Measurements from ENCODE around the gene RTN4R. TPM values are rescaled to one million over a fixed set of nuclear protein-coding genes. Genes with fewer than 3 reads are reported as not detected.

RTN4R gene
- total and polyA plus RNA-seq, 2 of the 13 experiments (the other 11 are each of a cell fraction or from before 2014, with no cell fraction given) = 0.22 to 0.77 TPM

DNA sequence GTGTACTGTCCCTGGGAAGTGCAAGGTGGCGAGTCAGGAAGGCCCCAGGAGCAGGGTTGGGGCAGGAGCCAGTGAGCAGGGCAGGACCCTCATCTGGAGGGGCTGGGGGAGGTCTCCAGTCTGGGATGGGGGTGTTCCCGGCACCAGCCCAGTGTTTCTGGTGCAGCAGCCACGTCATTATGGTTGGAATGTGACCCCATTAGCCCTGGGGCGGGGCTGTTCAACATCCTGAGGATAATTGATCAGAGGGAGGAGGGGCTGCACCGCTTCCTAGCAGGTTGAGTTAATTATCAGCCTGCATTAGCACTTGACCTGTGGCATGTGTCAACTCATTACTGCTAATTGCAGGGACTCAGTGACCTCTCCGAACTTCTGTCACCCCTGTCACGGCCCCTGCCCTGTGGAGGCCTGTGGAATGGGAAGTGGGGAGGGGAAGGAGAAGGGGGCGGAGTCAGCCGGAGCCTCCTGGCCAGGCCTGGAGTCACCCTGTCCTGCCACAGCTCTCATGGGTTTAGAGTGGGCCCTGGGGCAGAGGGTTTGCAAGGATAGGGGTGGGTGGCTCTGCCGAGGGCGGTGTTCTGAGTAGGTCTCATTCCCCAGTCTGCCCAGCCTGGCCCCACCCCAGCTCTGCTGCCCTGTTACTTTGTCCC, 64.4 kb downstream of the RTN4R start (continued):
- TF ChIP-seq, protein P1, sequence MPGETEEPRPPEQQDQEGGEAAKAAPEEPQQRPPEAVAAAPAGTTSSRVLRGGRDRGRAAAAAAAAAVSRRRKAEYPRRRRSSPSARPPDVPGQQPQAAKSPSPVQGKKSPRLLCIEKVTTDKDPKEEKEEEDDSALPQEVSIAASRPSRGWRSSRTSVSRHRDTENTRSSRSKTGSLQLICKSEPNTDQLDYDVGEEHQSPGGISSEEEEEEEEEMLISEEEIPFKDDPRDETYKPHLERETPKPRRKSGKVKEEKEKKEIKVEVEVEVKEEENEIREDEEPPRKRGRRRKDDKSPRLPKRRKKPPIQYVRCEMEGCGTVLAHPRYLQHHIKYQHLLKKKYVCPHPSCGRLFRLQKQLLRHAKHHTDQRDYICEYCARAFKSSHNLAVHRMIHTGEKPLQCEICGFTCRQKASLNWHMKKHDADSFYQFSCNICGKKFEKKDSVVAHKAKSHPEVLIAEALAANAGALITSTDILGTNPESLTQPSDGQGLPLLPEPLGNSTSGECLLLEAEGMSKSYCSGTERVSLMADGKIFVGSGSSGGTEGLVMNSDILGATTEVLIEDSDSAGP (CRISPR knock-in tag; IDR thresholded peaks at IDR 0.05; ENCODE audit: borderline replicate concordance) = peak; percentile 58; the same call in 1 of the 2 replicates
- peak; percentile 41; the same call in 1 of the 2 replicates for TF ChIP-seq HDAC1 (CRISPR knock-in tag; IDR thresholded peaks at IDR 0.05)
- TF ChIP-seq POLR2A (IDR thresholded peaks at IDR 0.05; ENCODE audit: insufficient read depth in 1 of 2, low read depth in 2 of 2, low read length in 2 of 2) = no peak
- no peak for TF ChIP-seq NCOA1 (CRISPR knock-in tag; IDR thresholded peaks at IDR 0.05)
- 0 out of 2 replicates have a peak, but pooled peaks have one; percentile 33 for TF ChIP-seq RARA (CRISPR knock-in tag; IDR thresholded peaks at IDR 0.05)
- TF ChIP-seq, protein P2, sequence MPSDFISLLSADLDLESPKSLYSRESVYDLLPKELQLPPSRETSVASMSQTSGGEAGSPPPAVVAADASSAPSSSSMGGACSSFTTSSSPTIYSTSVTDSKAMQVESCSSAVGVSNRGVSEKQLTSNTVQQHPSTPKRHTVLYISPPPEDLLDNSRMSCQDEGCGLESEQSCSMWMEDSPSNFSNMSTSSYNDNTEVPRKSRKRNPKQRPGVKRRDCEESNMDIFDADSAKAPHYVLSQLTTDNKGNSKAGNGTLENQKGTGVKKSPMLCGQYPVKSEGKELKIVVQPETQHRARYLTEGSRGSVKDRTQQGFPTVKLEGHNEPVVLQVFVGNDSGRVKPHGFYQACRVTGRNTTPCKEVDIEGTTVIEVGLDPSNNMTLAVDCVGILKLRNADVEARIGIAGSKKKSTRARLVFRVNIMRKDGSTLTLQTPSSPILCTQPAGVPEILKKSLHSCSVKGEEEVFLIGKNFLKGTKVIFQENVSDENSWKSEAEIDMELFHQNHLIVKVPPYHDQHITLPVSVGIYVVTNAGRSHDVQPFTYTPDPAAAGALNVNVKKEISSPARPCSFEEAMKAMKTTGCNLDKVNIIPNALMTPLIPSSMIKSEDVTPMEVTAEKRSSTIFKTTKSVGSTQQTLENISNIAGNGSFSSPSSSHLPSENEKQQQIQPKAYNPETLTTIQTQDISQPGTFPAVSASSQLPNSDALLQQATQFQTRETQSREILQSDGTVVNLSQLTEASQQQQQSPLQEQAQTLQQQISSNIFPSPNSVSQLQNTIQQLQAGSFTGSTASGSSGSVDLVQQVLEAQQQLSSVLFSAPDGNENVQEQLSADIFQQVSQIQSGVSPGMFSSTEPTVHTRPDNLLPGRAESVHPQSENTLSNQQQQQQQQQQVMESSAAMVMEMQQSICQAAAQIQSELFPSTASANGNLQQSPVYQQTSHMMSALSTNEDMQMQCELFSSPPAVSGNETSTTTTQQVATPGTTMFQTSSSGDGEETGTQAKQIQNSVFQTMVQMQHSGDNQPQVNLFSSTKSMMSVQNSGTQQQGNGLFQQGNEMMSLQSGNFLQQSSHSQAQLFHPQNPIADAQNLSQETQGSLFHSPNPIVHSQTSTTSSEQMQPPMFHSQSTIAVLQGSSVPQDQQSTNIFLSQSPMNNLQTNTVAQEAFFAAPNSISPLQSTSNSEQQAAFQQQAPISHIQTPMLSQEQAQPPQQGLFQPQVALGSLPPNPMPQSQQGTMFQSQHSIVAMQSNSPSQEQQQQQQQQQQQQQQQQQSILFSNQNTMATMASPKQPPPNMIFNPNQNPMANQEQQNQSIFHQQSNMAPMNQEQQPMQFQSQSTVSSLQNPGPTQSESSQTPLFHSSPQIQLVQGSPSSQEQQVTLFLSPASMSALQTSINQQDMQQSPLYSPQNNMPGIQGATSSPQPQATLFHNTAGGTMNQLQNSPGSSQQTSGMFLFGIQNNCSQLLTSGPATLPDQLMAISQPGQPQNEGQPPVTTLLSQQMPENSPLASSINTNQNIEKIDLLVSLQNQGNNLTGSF (CRISPR knock-in tag; IDR thresholded peaks at IDR 0.05) = no peak
- no peak for TF ChIP-seq ZSCAN9 (CRISPR knock-in tag; IDR thresholded peaks at IDR 0.05; ENCODE audit: borderline replicate concordance)
- no peak for TF ChIP-seq PTBP1 (IDR thresholded peaks at IDR 0.05; ENCODE audit: low read depth, low read length, poor library complexity, severe bottlenecking)
- no peak for TF ChIP-seq MAFK (conservative IDR thresholded peaks at IDR 0.05 in 1 of 2, IDR thresholded peaks at IDR 0.05 in 1 of 2; ENCODE audit: low read length in 2 of 2)
- no peak for TF ChIP-seq ZNF296 (CRISPR knock-in tag; conservative IDR thresholded peaks at IDR 0.05)
- TF ChIP-seq, protein P3, sequence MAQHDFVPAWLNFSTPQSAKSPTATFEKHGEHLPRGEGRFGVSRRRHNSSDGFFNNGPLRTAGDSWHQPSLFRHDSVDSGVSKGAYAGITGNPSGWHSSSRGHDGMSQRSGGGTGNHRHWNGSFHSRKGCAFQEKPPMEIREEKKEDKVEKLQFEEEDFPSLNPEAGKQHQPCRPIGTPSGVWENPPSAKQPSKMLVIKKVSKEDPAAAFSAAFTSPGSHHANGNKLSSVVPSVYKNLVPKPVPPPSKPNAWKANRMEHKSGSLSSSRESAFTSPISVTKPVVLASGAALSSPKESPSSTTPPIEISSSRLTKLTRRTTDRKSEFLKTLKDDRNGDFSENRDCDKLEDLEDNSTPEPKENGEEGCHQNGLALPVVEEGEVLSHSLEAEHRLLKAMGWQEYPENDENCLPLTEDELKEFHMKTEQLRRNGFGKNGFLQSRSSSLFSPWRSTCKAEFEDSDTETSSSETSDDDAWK (CRISPR knock-in tag; IDR thresholded peaks at IDR 0.05) = no peak
- TF ChIP-seq ZSCAN21 (CRISPR knock-in tag; IDR thresholded peaks at IDR 0.05; ENCODE audit: borderline replicate concordance) = no peak
- no peak for TF ChIP-seq TEAD2 (CRISPR knock-in tag; IDR thresholded peaks at IDR 0.05)
- TF ChIP-seq, protein P4, sequence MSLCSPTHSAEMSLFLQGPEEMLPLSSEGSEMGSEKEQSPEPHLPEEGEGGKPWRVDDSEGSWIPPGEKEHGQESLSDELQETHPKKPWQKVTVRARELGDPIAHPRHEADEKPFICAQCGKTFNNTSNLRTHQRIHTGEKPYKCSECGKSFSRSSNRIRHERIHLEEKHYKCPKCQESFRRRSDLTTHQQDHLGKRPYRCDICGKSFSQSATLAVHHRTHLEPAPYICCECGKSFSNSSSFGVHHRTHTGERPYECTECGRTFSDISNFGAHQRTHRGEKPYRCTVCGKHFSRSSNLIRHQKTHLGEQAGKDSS (CRISPR knock-in tag; IDR thresholded peaks at IDR 0.05; ENCODE audit: borderline replicate concordance, low read depth) = no peak
- TF ChIP-seq ETV5 (CRISPR knock-in tag; IDR thresholded peaks at IDR 0.05; ENCODE audit: borderline replicate concordance) = peak; percentile 68; the same call in 1 of the 2 replicates
- no peak for TF ChIP-seq AHR (CRISPR knock-in tag; IDR thresholded peaks at IDR 0.05)
- TF ChIP-seq CENPT (CRISPR knock-in tag; IDR thresholded peaks at IDR 0.05; ENCODE audit: low read depth) = no peak
- TF ChIP-seq SP5 (CRISPR knock-in tag; IDR thresholded peaks at IDR 0.05; ENCODE audit: borderline replicate concordance, low read depth) = peak; percentile 92
- no peak for TF ChIP-seq ZNF235 (CRISPR knock-in tag; IDR thresholded peaks at IDR 0.05; ENCODE audit: borderline replicate concordance)
- TF ChIP-seq NR2F6 (IDR thresholded peaks at IDR 0.05) = peak; percentile 92
- peak; percentile 87 for TF ChIP-seq NR2F6 (CRISPR knock-in tag; IDR thresholded peaks at IDR 0.05)

All from HepG2 (cell line).